SK-N-SH (cell line): Measurements from ENCODE around the gene RAPGEF1. TPM values are rescaled to one million over a fixed set of nuclear protein-coding genes. Genes with fewer than 3 reads are reported as not detected.

Experiments used
- CTCF ChIA-PET: fragments of 300-600, 350-600 bp; formaldehyde crosslinking; extraction: SDS; loops from one replicate; lab custom pipeline; 2021; lab: Yijun Ruan, JAX
- POLR2A ChIA-PET: fragments of 350-600 bp; sonication (Branson Sonifier 250); formaldehyde crosslinking; extraction: SDS; loops from one replicate; lab custom pipeline; 2020; ENCODE audit warnings: antibody characterized with exemption, inconsistent platforms; lab: Yijun Ruan, JAX
- DNase-seq: peaks from one replicate; pipeline ENCODE4 v3.0.0; 2012
- H2AFZ ChIP-seq: fragments of 200-600 bp; sonication (generic); 2 replicates; pipeline ENCODE4 v1.8.1; 2016; ENCODE audit warnings: antibody characterized with exemption, mild to moderate bottlenecking, low read depth
- H3F3A ChIP-seq: fragments of 200-600 bp; sonication (generic); replicated peaks from 2 replicates; pipeline ENCODE3; 2016; ENCODE audit warnings: antibody characterized with exemption, mild to moderate bottlenecking; ENCODE audit not compliant: insufficient read depth
- H3K27ac ChIP-seq, 2 experiments: fragments of 200-500 bp in 1 of 2; fragments of 200-600 bp in 1 of 2; sonication (Bioruptor generic) in 1 of 2; sonication (generic), shearing (Covaris generic) in 1 of 2; 2 replicates each; pipeline versions ENCODE4 v1.5.1 to v1.6.1; 2014 to 2016; ENCODE audit warnings: low read depth in 2 of 2, inconsistent platforms in 1 of 2, low read length in 1 of 2, mild to moderate bottlenecking in 1 of 2, mixed read lengths in 1 of 2
- H3K27me3 ChIP-seq: fragments of 200-600 bp; sonication (generic), shearing (Covaris generic); 2 replicates; pipeline ENCODE4 v1.6.1; 2016; ENCODE audit warnings: mixed run types; ENCODE audit not compliant: insufficient read depth
- H3K36me3 ChIP-seq, 2 experiments: fragments of 200-500 bp in 1 of 2; fragments of 200-600 bp in 1 of 2; sonication (Bioruptor generic) in 1 of 2; sonication (generic) in 1 of 2; replicated peaks in 1 of 2; 2 replicates each; pipeline versions ENCODE3 to v1.5.1; 2014 to 2016; ENCODE audit warnings: low read length in 1 of 2, mild to moderate bottlenecking in 1 of 2; ENCODE audit not compliant: insufficient read depth in 2 of 2, control insufficient read depth in 1 of 2
- H3K4me1 ChIP-seq, 2 experiments: fragments of 200-500 bp in 1 of 2; fragments of 200-600 bp in 1 of 2; sonication (Bioruptor generic) in 1 of 2; sonication (generic), shearing (Covaris generic) in 1 of 2; 2 replicates each; pipeline versions ENCODE4 v1.5.1 to v1.6.1; 2014 to 2016; ENCODE audit warnings: low read depth in 1 of 2, low read length in 1 of 2, mixed run types in 1 of 2; ENCODE audit not compliant: insufficient read depth in 2 of 2, control insufficient read depth in 1 of 2
- H3K4me2 ChIP-seq: fragments of 200-600 bp; sonication (generic), shearing (Covaris generic); 2 replicates; pipeline ENCODE4 v1.6.1; 2017; ENCODE audit warnings: mixed run types
- H3K4me3 ChIP-seq, 2 experiments: fragments of 200-500 bp in 1 of 2; fragments of 200-600 bp in 1 of 2; sonication (Bioruptor generic) in 1 of 2; sonication (generic), shearing (Covaris generic) in 1 of 2; 2 replicates each; pipeline versions ENCODE4 v1.5.1 to v1.8.1; 2014 to 2016; ENCODE audit warnings: low read depth in 2 of 2, inconsistent platforms in 1 of 2, low read length in 1 of 2, mild to moderate bottlenecking in 1 of 2, mixed read lengths in 1 of 2, moderate library complexity in 1 of 2
- H3K79me2 ChIP-seq: fragments of 200-600 bp; sonication (generic); 2 replicates; pipeline ENCODE4 v1.8.1; 2017; ENCODE audit warnings: mild to moderate bottlenecking; ENCODE audit not compliant: insufficient read depth
- H3K9ac ChIP-seq: fragments of 200-600 bp; sonication (generic); 2 replicates; pipeline ENCODE4 v1.6.1; 2017; ENCODE audit warnings: mixed run types
- H3K9me2 ChIP-seq: fragments of 200-600 bp; sonication (generic); 2 replicates; pipeline ENCODE4 v1.6.1; 2017; ENCODE audit warnings: mixed run types
- H3K9me3 ChIP-seq: fragments of 200-600 bp; sonication (generic); 2 replicates; pipeline ENCODE4 v1.6.1; 2017; ENCODE audit warnings: mixed run types, mild to moderate bottlenecking, moderate library complexity
- H4K20me1 ChIP-seq: fragments of 200-600 bp; sonication (generic); 2 replicates; pipeline ENCODE4 v1.6.1; 2017; ENCODE audit warnings: mild to moderate bottlenecking, mixed run types; ENCODE audit not compliant: insufficient read depth
- CHD2 ChIP-seq: fragments of 150-350 bp; IDR thresholded peaks from 2 replicates; pipeline ENCODE4 v1.6.1; 2018; ENCODE audit warnings: low read length; ENCODE audit not compliant: partially characterized antibody
- ELF1 ChIP-seq: IDR thresholded peaks from 2 replicates; pipeline ENCODE4 v1.4.0; 2012
- EP300 ChIP-seq, 2 experiments: IDR thresholded peaks; 2 replicates each; pipeline versions ENCODE4 v1.4.0 to v1.6.1; 2012; ENCODE audit warnings: borderline replicate concordance in 1 of 2, low read depth in 1 of 2, low read length in 1 of 2
- FOSL2 ChIP-seq: IDR thresholded peaks from 2 replicates; pipeline ENCODE4 v1.4.0; 2012; ENCODE audit warnings: low read depth, mild to moderate bottlenecking, moderate library complexity, borderline replicate concordance
- FOXJ3 ChIP-seq: sonication (generic); formaldehyde crosslinking; IDR thresholded peaks from 2 replicates; pipeline ENCODE4 v1.5.1; 2020; ENCODE audit warnings: mild to moderate bottlenecking, missing genetic modification reagents
- FOXM1 ChIP-seq: IDR thresholded peaks from 2 replicates; pipeline ENCODE4 v1.4.0; 2012; ENCODE audit warnings: low read depth, mild to moderate bottlenecking
- GABPA ChIP-seq: IDR thresholded peaks from 2 replicates; pipeline ENCODE4 v1.4.0; 2012; ENCODE audit warnings: low read depth, mild to moderate bottlenecking
- JUND ChIP-seq: IDR thresholded peaks from 2 replicates; pipeline ENCODE4 v1.4.0; 2012
- MAX ChIP-seq: IDR thresholded peaks from 2 replicates; pipeline ENCODE4 v1.4.0; 2012; ENCODE audit warnings: low read depth
- MEF2A ChIP-seq: IDR thresholded peaks from 2 replicates; pipeline ENCODE4 v1.4.0; 2012; ENCODE audit warnings: low read depth, borderline replicate concordance
- MXI1 ChIP-seq: IDR thresholded peaks from 2 replicates; pipeline ENCODE4 v1.6.1; 2012; ENCODE audit warnings: mild to moderate bottlenecking, low read depth, low read length, improper control_type of control experiment
- PBX3 ChIP-seq: IDR thresholded peaks from 2 replicates; pipeline ENCODE4; 2012
- POLR2AphosphoS5 ChIP-seq: IDR thresholded peaks from 2 replicates; pipeline ENCODE4 v1.6.1; 2012; ENCODE audit warnings: low read depth, low read length
- RFX5 ChIP-seq: IDR thresholded peaks from 2 replicates; pipeline ENCODE4 v1.6.1; 2012; ENCODE audit warnings: mild to moderate bottlenecking, improper control_type of control experiment, low read length
- TCF12 ChIP-seq: IDR thresholded peaks from 2 replicates; pipeline ENCODE4 v1.4.0; 2012
- USF1 ChIP-seq: IDR thresholded peaks from 2 replicates; pipeline ENCODE4 v1.4.0; 2012; ENCODE audit warnings: low read depth, borderline replicate concordance
- YY1 ChIP-seq: IDR thresholded peaks from 2 replicates; pipeline ENCODE4 v1.4.0; 2012; ENCODE audit warnings: low read depth, mild to moderate bottlenecking
- WGBS: methylation state at CpG from one replicate; pipeline ENCODE4 v1.1.6; 2017; ENCODE audit warnings: low lambda C conversion rate; 5-methylcytosine and 5-hydroxymethylcytosine counted together
- polyA plus RNA-seq, 3 experiments: library from polyadenylated mRNA; depleted of rRNA; stranded (reverse); fragments of >200 nt; gene quantifications; 2 replicates each; pipeline ENCODE4 v1.2.3, GENCODE V29; 2012
- TF ChIP-seq, protein P1 (sequence below): IDR thresholded peaks from 2 replicates; pipeline ENCODE4 v1.6.1; 2012; ENCODE audit warnings: mild to moderate bottlenecking, low read depth, low read length, moderate library complexity
- TF ChIP-seq, protein P2 (sequence below): fragments of 150-350 bp; IDR thresholded peaks from 2 replicates; pipeline ENCODE4 v1.6.1; 2016; ENCODE audit warnings: mild to moderate bottlenecking, low read depth, low read length
- TF ChIP-seq, protein P3 (sequence below): IDR thresholded peaks from 2 replicates; pipeline ENCODE4 v1.4.0; 2012; ENCODE audit warnings: low read depth, borderline replicate concordance

RAPGEF1 gene
- polyA plus RNA-seq, 1 of the 3 experiments (the other 2 are of a cell fraction), result 26.2 TPM

GRCh38 chr9:131623655-131624330 is 116.1 kb downstream of the RAPGEF1 start:
- H3K9ac ChIP-seq, result no peak overlapping the region
- POLR2A ChIA-PET, result no interaction called here
- no peak overlapping the region for H2AFZ ChIP-seq
- TF ChIP-seq USF1 (no peak), MAX (no peak), FOXJ3 (CRISPR knock-in tag) (no peak), CHD2 (no peak), ELF1 (no peak), EP300 (IDR thresholded peaks at IDR 0.05; ENCODE audit: borderline replicate concordance in 1 of 2, low read depth in 1 of 2, low read length in 1 of 2) (no peak), JUND (no peak), GABPA (no peak), FOXM1 (no peak), TCF12 (no peak), POLR2AphosphoS5 (no peak), MEF2A (no peak), MXI1 (no peak), FOSL2 (no peak), RFX5 (no peak), YY1 (no peak), PBX3 (no peak)
- TF ChIP-seq, protein P1, sequence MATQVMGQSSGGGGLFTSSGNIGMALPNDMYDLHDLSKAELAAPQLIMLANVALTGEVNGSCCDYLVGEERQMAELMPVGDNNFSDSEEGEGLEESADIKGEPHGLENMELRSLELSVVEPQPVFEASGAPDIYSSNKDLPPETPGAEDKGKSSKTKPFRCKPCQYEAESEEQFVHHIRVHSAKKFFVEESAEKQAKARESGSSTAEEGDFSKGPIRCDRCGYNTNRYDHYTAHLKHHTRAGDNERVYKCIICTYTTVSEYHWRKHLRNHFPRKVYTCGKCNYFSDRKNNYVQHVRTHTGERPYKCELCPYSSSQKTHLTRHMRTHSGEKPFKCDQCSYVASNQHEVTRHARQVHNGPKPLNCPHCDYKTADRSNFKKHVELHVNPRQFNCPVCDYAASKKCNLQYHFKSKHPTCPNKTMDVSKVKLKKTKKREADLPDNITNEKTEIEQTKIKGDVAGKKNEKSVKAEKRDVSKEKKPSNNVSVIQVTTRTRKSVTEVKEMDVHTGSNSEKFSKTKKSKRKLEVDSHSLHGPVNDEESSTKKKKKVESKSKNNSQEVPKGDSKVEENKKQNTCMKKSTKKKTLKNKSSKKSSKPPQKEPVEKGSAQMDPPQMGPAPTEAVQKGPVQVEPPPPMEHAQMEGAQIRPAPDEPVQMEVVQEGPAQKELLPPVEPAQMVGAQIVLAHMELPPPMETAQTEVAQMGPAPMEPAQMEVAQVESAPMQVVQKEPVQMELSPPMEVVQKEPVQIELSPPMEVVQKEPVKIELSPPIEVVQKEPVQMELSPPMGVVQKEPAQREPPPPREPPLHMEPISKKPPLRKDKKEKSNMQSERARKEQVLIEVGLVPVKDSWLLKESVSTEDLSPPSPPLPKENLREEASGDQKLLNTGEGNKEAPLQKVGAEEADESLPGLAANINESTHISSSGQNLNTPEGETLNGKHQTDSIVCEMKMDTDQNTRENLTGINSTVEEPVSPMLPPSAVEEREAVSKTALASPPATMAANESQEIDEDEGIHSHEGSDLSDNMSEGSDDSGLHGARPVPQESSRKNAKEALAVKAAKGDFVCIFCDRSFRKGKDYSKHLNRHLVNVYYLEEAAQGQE, result no peak
- TF ChIP-seq, protein P2, sequence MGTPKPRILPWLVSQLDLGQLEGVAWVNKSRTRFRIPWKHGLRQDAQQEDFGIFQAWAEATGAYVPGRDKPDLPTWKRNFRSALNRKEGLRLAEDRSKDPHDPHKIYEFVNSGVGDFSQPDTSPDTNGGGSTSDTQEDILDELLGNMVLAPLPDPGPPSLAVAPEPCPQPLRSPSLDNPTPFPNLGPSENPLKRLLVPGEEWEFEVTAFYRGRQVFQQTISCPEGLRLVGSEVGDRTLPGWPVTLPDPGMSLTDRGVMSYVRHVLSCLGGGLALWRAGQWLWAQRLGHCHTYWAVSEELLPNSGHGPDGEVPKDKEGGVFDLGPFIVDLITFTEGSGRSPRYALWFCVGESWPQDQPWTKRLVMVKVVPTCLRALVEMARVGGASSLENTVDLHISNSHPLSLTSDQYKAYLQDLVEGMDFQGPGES, result no peak
- TF ChIP-seq, protein P3, sequence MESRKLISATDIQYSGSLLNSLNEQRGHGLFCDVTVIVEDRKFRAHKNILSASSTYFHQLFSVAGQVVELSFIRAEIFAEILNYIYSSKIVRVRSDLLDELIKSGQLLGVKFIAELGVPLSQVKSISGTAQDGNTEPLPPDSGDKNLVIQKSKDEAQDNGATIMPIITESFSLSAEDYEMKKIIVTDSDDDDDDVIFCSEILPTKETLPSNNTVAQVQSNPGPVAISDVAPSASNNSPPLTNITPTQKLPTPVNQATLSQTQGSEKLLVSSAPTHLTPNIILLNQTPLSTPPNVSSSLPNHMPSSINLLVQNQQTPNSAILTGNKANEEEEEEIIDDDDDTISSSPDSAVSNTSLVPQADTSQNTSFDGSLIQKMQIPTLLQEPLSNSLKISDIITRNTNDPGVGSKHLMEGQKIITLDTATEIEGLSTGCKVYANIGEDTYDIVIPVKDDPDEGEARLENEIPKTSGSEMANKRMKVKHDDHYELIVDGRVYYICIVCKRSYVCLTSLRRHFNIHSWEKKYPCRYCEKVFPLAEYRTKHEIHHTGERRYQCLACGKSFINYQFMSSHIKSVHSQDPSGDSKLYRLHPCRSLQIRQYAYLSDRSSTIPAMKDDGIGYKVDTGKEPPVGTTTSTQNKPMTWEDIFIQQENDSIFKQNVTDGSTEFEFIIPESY, result no peak
- WGBS, result 98% methylated on average over 9 of the region's 14 CpGs
- H3K36me3 ChIP-seq, result peaks cover 7 to 38% of the 10 kb centered on the region in 2 experiments
- no peaks in the 10 kb centered on the region for H3F3A ChIP-seq
- H3K79me2 ChIP-seq, result no peaks in the 10 kb centered on the region
- H3K9me3 ChIP-seq, result no peaks in the 10 kb centered on the region
- no peak overlapping the region for H3K27ac ChIP-seq
- H3K4me1 ChIP-seq, result peaks cover 0 to 27% of the 10 kb centered on the region in 2 experiments; a peak in 2 of 4 replicates
- CTCF ChIA-PET, result interaction anchor here (1.1 to 2.0 kb wide), 3 partner anchors 32 to 274 kb away, joined by 3 to 12 read pairs (median 8); no protein-coding TSS in a partner anchor
- H3K9me2 ChIP-seq, result no peaks in the 10 kb centered on the region
- DNase-seq, result no peak
- no peak overlapping the region for H3K4me2 ChIP-seq
- H3K4me3 ChIP-seq, result no peak overlapping the region
- no peaks in the 10 kb centered on the region for H4K20me1 ChIP-seq
- H3K27me3 ChIP-seq, result no peaks in the 10 kb centered on the region
